Transverse colon (tissue), 4 donors: ENCODE results near the gene SIX1. TPM values are rescaled to one million over a fixed set of nuclear protein-coding genes. Genes with fewer than 3 reads are reported as not detected.
A peak's percentile ranks its signal among the peaks of the same experiment; 100 is the strongest.

Experiments used
- DNase-seq: peaks from one replicate; pipeline ENCODE4 v3.0.0-alpha.2; 2019
- H3K27ac ChIP-seq, 4 donors: fragments of 200-600 bp; sonication (generic); 2 replicates each; pipeline ENCODE4 v1.5.1; 2016 to 2018; ENCODE audit warnings: inconsistent platforms in 4 of 4
- H3K27me3 ChIP-seq: fragments of 200-600 bp; sonication (generic); 2 replicates; pipeline ENCODE4 v1.5.1; 2017; ENCODE audit warnings: inconsistent platforms
- H3K36me3 ChIP-seq, 4 donors: fragments of 200-600 bp; sonication (generic); 2 replicates each; pipeline ENCODE4 v1.5.1; 2017 to 2019; ENCODE audit warnings: inconsistent platforms in 4 of 4
- H3K4me1 ChIP-seq, 4 donors: fragments of 200-600 bp; sonication (generic); 2 replicates each; pipeline ENCODE4 v1.5.1; 2017 to 2020; ENCODE audit warnings: inconsistent platforms in 4 of 4
- H3K4me3 ChIP-seq, 4 donors: fragments of 200-600 bp; sonication (generic); 1 replicate in 1 of 4; 2 replicates in 3 of 4; pipeline versions ENCODE4 v1.5.1 to v1.6.1; 2017 to 2019; ENCODE audit warnings: inconsistent platforms in 4 of 4
- H3K9me3 ChIP-seq, 2 donors: fragments of 200-600 bp; sonication (generic); 2 replicates each; pipeline ENCODE4 v1.5.1; 2017 to 2019; ENCODE audit warnings: inconsistent platforms in 2 of 2
- EP300 ChIP-seq: sonication (generic); formaldehyde crosslinking; IDR thresholded peaks from one replicate; pipeline ENCODE4 v1.6.1; 2017; ENCODE audit warnings: antibody characterized with exemption, low read depth
- POLR2A ChIP-seq: fragments of 450-650 bp; IDR thresholded peaks from one replicate; pipeline ENCODE4 v1.6.1; 2016; ENCODE audit warnings: antibody characterized with exemption, mild to moderate bottlenecking, moderate library complexity
- POLR2AphosphoS5 ChIP-seq, 3 donors: sonication (generic); formaldehyde crosslinking; IDR thresholded peaks; one replicate each; pipeline ENCODE4 v1.6.1; 2016; ENCODE audit warnings: antibody characterized with exemption in 3 of 3
- WGBS, 2 donors: methylation state at CpG; one replicate each; pipeline ENCODE4 v1.1.5; 2018; ENCODE audit warnings: low coverage in 1 of 2; 5-methylcytosine and 5-hydroxymethylcytosine counted together
- in situ Hi-C, 4 donors: fragments of 200-750 bp; cut with MboI; loops; one replicate each; pipeline versions ENCODE4 v1.15.0 to v1.15.1; 2017; ENCODE audit warnings: low sequenced_read_pairs in 3 of 4, low pct_ligation_motif_present in 1 of 4, low pct_unique_long_range_greater_than_20kb in 1 of 4
- intact Hi-C: fragments of 100-400 bp; cut with DNase I; formaldehyde crosslinking; loops from one replicate; pipeline ENCODE4 v1.15.1; 2023; ENCODE audit warnings: low total_unique reads
- total RNA-seq, 4 donors: library from RNA; depleted of rRNA; stranded (reverse); fragments of >200 nt; gene quantifications; one replicate each; pipeline ENCODE4 v1.1.0, GENCODE V29; 2016
- TF ChIP-seq, protein P1 (sequence below), 5 experiments: fragments of 200-600 bp in 3 of 5; fragments of 450-650 bp in 2 of 5; sonication (generic) in 3 of 5; IDR thresholded peaks; 1 replicate in 2 of 5; 2 replicates in 3 of 5; pipeline ENCODE4 v1.5.1; 2016 to 2017; ENCODE audit warnings: antibody characterized with exemption in 5 of 5, inconsistent platforms in 3 of 5, mild to moderate bottlenecking in 2 of 5, moderate library complexity in 1 of 5

SIX1 gene
- total RNA-seq, 4 donors from 2014 or later = 0.14 TPM; not detected in 3

- in situ Hi-C loops (no loop called here), intact Hi-C loops (no loop called here)
- Histone ChIP-seq H3K4me1 (peaks cover 22 to 52% (median 37%) of the 10 kb centered on the region in 4 donors), H3K27me3 (peaks cover 100% of the 10 kb centered on the region), H3K9me3 (no peaks in the 10 kb centered on the region), H3K4me3 (no peak overlapping the region), H3K27ac (no peak overlapping the region), H3K36me3 (no peaks in the 10 kb centered on the region)
- DNase-seq = no peak
- 2 to 12% methylated on average over 11 to 38 of the region's 38 CpGs for WGBS, 2 donors
- TF ChIP-seq EP300 = no peak
- TF ChIP-seq POLR2AphosphoS5 (IDR thresholded peaks at IDR 0.05) = no peak
- TF ChIP-seq, protein P1, sequence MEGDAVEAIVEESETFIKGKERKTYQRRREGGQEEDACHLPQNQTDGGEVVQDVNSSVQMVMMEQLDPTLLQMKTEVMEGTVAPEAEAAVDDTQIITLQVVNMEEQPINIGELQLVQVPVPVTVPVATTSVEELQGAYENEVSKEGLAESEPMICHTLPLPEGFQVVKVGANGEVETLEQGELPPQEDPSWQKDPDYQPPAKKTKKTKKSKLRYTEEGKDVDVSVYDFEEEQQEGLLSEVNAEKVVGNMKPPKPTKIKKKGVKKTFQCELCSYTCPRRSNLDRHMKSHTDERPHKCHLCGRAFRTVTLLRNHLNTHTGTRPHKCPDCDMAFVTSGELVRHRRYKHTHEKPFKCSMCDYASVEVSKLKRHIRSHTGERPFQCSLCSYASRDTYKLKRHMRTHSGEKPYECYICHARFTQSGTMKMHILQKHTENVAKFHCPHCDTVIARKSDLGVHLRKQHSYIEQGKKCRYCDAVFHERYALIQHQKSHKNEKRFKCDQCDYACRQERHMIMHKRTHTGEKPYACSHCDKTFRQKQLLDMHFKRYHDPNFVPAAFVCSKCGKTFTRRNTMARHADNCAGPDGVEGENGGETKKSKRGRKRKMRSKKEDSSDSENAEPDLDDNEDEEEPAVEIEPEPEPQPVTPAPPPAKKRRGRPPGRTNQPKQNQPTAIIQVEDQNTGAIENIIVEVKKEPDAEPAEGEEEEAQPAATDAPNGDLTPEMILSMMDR (IDR thresholded peaks at IDR 0.05) = no peak
- no peak for TF ChIP-seq POLR2A
Observed at GRCh38 chr14:60651796-60652673, 2.8 kb upstream of the SIX1 start.

- H3K4me1 ChIP-seq = peaks cover 19 to 46% (median 32%) of the 10 kb centered on the region in 4 donors
- no peak for DNase-seq
- no peak for TF ChIP-seq EP300
- no peak for TF ChIP-seq POLR2A
- TF ChIP-seq, protein P1 (IDR thresholded peaks at IDR 0.05) = no peak
- TF ChIP-seq POLR2AphosphoS5 (IDR thresholded peaks at IDR 0.05) = no peak
- no peak overlapping the region for H3K4me3 ChIP-seq
- 12% methylated on average over 5 of the region's 5 CpGs; no CpG with 5 or more reads in 1 of the 2 donors for WGBS, 2 donors
- intact Hi-C loops (no loop called here), in situ Hi-C loops (no loop called here)
- no peak overlapping the region for H3K27ac ChIP-seq
- H3K27me3 ChIP-seq = peaks cover 100% of the 10 kb centered on the region
- H3K36me3 ChIP-seq = no peaks in the 10 kb centered on the region
- H3K9me3 ChIP-seq = no peaks in the 10 kb centered on the region
Observed at GRCh38 chr14:60651086-60651795, 2.0 kb upstream of the SIX1 start.

DNA sequence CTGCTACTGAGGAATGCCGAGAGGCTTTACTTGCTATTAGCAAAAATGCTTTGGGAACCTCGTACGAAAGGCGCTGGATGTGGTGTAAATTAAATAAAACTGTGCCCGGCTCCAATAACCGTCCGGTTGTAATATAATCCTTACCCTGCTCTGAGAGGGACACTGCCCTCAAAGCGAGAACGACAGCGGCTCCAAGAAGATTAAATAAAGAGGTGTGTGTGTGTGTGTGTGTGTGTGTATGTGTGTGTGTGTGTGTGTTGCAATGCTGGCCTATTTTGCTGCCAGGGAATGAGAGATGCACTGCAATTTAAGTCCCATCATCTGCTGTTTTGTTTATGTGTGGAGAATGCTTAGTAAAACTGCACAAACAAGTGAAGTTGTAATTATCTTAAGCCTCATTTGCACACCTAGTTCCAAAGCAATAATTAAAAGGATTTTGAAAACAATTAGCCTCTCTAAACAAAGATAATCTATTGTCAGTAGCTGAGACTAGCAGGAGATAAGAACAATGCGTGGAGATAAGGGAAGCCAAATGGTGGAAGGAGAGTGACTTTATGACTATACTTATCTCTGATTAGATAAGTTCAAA is 1.2 kb upstream of the SIX1 start:
- TF ChIP-seq EP300 (no peak), POLR2A (no peak), POLR2AphosphoS5 (IDR thresholded peaks at IDR 0.05) (no peak)
- TF ChIP-seq, protein P1 (IDR thresholded peaks at IDR 0.05) = no peak
- Histone ChIP-seq H3K36me3 (no peaks in the 10 kb centered on the region), H3K27ac (no peak overlapping the region), H3K4me1 (peaks cover 19 to 45% (median 28%) of the 10 kb centered on the region in 4 donors), H3K9me3 (no peaks in the 10 kb centered on the region), H3K4me3 (no peak overlapping the region), H3K27me3 (peaks cover 100% of the 10 kb centered on the region)
- 8% methylated on average over 9 to 11 of the region's 11 CpGs for WGBS, 2 donors
- DNase-seq = no peak
- intact Hi-C loops = no loop called here
- in situ Hi-C loops = no loop called here

- intact Hi-C loops = no loop called here
- Histone ChIP-seq H3K27ac (no peak overlapping the region), H3K27me3 (peaks cover 100% of the 10 kb centered on the region), H3K9me3 (no peaks in the 10 kb centered on the region), H3K4me1 (peaks cover 19 to 45% (median 28%) of the 10 kb centered on the region in 4 donors), H3K36me3 (no peaks in the 10 kb centered on the region), H3K4me3 (peak overlapping the region in 2 of 4 donors; percentile 40 to 52)
- in situ Hi-C loops = no loop called here
- no peak for TF ChIP-seq EP300
- WGBS, 2 donors = 0 to 6% methylated on average over 1 to 15 of the region's 15 CpGs
- no peak for DNase-seq
Observed at GRCh38 chr14:60649875-60650372, 647 bp upstream of the SIX1 start.
